CD1c-positive myeloid dendritic cell (primary cell): ENCODE results near the gene PTPRN2.
"Not testable (repeated sequence)": the region's sequence is repeated elsewhere in the genome, so short reads cannot be mapped to it uniquely, and the experiment has no call there.

Experiments used
- DNase-seq: peaks from one replicate; pipeline ENCODE4 v3.0.0-alpha.2; 2016; ENCODE audit errors: extremely low spot score

Gene PTPRN2

DNA sequence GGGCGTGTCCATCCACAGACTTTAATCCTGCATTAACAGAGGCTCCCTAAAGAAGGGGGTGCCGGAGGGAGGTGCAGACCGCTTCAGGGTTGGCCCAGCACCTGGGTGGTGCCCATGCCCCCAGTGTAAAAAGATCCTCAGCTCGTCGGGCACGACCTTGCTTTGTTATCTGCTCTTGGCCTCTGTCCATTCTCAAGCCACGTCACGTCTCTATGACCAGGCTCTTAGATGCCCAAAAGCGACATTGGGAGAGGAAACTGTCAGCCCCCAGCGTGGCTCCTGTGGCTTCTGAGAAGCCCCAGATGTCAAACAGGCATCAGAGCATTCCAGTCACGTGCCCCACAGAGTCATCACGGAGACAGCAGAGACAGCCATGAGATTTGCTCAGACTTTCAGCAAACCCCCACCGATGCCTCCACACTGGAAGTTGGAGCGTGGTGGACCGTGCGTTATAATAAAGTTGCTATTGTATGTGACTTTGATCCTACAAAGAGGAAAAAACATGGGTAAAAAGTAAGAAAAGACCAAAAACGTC is 55.5 kb downstream of the PTPRN2 start:
- no peak for DNase-seq

DNA sequence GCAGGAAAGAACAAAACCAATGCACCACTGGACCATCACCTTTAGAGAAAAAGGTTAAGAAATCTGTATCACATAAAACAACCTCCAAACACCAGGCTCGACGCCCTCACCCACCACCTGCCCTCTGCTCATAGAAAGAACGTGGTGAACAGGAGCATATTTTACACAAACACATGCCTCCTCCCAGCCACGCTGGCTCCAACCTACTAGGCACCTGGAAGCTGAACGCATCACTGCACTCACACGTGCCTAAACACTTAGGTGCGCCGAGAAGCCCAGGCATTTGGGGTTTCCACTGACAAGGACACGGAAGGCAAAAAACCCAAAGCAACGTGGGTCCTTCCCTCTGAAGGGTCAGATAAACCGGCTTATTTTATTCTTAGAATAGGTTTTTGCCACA is 56.0 kb downstream of the PTPRN2 start:
- no peak for DNase-seq

DNA sequence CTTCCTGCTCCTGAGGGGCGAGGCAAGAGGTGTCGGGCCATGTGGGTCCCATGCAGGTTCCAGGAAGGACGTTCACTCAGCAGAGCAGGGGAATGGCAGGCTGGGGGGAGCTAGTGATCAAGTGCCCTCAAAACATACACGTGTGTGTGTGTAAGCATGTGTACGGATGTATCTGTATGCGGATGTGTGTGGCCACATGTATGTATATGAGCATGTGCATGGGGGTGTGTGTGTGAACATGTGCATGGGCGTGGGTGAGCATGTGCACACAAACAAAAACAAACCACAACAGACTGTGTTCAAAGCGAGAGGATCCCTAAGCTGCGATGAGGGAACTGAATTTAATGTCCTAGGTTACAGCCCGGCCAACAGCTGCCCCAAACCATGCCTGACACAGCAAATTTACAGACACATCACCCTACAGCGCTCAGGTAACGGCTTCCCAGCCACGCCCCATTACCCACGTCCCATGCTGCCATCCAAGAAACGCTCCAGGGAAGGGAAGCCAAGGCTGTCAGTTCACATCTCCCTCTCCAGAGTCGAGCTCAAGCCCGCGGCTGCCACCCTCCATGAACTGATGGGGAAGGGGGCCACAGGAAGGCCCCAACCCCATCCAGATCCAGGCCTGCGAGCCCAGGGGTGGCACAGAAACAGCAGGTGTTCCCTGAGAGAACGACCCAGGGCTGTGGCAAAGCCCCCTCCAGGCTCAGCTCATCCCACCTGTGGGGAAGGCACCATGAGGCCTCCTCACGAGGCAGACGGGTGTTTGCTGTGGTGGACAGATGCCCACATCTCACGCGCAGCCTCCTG is 56.6 kb downstream of the PTPRN2 start:
- DNase-seq: no peak

DNA sequence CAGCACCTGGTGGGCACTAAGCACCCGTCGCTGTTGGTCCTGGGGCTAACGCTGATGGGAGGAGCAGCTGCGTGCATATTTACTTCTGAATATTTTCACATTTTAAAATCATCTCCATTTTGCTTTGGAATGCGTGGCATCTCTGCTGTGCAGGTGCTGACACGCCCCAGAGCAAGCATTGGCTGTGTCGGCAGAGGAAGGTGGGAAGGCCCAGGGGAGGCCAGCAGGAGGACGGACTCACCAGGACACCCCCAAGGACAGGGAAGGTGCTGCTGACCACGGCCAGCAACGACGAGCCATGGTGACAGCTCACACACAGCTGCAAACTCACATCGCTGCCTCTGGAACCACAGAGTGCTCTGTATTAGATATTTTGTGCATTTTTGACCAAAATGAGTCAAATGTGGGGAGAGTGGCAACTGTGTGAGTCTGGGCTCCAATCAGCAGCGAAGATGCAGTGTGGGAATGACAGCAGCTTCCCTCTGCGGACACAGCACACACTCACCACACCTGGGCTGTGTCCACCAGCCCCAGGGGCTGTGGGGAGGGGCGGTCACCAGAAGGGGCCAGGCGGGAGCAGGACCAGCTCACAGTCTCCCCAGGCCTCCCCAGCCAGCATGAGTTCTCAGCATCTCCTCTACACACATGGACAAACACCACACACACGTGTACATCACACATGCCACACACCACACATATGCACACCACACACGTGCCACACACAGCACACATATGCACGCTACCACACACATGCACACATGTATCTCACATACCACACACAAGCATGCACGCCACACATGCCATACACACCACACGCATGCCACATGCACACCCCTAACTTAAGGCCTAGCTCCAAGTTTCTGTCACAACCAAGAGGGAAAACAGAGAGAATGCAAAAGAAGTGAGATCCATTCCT is 58.2 kb downstream of the PTPRN2 start:
- DNase-seq: no peak

DNA sequence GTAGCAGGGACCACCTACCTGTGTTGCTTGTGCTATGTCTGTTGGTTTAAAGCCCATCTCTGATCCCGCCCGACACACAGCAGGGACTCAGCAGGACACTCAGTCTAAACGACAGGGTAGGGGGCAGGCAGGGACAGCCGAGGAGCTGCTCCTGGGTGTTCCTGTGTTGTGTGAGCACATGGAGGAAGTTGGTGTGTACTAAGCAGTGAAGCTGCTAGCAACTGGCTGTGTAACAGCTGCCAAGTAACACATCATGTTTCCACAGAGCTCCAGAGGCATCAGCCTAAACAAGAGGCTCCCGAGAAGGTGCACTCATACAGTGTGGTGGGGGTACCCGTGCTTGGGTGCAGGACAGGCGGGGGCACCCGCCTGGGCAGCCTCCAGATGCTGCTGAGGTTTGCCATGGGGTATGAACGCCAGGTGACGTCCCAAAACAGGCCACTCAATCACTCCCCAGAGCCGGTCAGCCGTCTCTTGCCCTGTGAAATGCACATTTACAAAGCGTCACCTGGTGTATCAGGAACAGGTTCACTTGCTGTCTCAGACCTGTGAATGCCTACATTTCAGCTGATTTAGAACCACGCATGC is 59.6 kb downstream of the PTPRN2 start:
- DNase-seq: no peak

DNA sequence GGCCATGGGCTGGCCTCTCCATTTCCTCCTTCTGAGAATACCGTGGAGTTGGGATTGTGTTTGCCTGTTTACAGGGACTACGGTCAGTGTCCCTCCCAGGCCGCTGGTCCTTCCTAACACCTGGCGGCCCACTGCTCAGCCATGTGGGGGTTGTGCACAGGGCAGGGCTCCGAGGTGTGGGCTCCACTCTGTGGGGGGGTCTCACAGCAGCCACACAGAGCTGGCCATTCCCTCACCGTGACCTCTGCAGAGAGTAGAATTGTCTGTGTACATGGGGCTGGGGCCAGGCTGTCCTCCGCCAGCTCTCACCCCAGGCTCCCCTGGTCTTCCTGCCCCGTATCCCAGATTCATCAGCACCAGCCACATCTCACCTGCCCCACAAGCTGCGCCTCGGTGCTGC is 60.1 kb downstream of the PTPRN2 start:
- no peak for DNase-seq

DNA sequence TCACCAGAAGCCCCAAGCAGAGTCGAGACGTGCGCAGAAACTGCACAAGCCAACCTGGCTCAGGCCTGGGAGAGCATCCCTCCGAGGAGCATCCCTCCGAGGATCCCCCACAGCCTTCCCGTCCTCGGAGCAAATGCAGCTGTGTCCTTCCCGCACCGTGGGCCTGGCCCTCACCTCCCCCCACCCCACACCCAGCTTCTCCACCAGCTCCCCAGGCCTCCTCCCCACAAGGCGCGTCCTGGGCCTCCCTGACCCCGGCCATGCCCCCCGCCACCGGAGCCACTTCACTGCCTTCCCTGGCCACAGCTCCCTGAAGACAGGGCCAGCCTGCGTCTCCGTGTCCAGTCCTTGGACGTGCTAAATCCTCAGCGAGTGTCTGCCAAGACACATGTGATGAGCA is 60.6 kb downstream of the PTPRN2 start:
- DNase-seq: no peak

DNA sequence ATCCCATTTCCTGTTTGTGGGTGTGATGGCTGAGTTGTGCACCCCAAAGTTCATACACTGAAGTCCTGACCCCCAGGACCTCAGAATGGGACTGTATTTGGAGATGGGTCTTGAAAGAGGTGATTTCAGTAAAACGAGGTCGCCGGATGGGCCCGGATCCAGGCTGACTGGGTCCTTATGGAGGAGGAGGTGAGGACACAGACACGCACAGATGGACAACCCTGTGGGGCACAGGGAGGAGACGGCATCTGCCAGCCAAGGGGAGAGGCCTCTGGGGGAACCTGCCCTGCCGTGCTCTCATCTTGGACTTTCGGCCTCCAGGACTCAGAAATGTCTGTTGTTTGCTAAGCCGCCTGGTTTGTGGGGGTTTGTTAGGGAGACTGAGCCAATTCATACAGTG is 61.1 kb downstream of the PTPRN2 start:
- no peak for DNase-seq

DNA sequence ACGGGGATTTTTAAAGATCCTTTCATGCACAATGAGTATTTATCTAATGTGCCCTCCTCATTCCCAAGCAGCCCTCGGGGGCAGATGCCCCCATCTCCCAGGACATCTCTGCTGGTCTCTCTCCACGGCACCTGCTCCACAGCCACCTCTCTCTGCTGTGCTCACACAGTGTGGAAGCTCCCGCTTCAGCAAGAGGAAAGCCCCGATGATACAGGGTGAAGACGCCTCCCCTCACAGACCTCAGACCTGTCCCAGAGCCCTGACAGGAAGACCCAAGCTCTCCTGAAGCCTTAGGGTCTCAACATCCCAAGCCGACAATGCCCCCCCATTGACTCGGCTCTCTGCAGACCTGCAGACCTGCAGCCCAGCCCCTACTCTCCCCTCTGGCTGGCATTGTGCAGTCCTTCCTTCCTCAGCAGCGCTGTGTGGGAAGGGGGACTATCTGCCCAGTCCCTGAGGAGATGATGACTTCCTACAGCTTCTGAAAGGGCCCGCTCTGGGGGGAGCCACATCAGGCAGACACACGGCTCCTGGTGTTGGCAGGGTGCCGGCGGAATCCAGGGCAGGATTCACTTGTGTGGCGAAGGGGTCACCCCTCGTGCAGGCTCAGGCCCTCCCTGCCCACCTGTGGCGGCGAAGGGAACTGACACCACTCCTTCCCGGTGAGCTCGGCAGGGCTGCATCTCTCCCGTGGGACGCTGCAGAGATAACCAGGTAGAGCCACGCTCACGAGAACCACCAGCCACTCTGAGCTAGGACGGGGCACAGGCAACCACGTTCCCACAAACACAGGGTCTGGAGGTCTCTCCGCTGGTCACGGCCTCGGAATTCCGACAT is 61.8 kb downstream of the PTPRN2 start:
- no peak for DNase-seq

DNA sequence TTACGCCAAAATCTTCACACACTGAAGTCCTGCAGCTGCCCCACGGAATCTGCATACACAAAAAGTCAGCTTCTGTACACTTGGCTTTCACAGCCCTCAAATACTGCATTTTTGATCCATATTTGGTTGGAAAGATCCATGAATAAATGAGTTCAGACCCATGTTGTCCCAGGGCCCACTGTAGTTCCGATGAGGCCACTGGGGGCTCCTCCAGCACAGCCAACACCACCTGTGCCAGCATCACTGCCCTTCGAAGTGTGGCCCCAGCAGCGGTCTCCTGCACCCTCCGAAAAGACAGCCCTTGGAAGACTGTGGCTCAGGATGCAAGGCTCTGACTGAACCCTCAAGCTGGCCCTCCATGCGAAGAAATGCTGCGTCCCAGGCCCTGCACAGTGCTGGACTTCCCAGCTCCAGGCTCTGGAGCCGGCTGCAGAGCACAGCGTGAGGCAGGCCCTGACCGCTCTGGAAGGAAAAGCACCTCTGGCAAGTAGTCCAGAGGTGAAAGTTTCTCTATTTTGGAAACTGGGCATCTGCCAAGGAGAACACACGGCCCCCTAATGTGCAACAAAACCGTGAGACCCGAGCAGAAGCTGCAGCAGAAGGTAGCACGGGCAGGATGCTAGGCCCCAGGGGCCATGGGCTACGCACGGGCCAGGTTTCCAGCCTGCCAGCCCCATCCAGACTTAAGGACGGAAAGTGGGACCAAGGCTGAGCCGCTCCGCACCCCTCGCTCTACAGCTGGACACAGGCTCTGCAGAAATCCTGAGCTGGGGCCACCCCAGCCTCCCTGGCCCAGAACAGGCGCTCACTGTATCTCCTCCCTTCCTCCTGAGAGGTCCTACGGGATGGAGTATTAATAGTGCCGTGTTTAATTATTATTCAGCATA is 62.6 kb downstream of the PTPRN2 start:
- no peak for DNase-seq

DNA sequence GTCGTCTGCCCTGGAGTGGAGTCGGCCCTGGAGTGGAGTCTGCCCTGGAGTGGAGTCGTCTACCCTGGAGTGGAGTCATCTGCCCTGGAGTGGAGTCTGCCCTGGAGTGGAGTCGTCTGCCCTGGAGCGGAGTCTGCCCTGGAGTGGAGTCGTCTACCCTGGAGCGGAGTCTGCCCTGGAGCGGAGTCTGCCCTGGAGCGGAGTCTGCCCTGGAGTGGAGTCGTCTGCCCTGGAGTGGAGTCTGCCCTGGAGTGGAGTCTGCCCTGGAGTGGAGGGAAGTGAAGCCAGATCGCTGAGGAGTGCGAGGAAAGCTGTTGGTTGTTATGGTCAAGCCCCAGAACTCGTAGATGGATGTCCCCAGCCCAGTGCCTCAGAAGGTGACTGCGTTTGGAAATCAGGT is 63.3 kb downstream of the PTPRN2 start:
- DNase-seq: not testable (repeated sequence)

DNA sequence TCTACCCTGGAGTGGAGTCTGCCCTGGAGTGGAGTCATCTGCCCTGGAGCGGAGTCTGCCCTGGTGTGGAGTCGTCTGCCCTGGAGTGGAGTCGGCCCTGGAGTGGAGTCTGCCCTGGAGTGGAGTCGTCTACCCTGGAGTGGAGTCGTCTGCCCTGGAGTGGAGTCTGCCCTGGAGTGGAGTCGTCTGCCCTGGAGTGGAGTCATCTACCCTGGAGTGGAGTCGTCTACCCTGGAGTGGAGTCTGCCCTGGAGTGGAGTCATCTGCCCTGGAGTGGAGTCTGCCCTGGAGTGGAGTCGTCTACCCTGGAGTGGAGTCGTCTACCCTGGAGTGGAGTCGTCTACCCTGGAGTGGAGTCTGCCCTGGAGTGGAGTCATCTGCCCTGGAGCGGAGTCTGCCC is 63.7 kb downstream of the PTPRN2 start:
- DNase-seq: not testable (repeated sequence)

DNA sequence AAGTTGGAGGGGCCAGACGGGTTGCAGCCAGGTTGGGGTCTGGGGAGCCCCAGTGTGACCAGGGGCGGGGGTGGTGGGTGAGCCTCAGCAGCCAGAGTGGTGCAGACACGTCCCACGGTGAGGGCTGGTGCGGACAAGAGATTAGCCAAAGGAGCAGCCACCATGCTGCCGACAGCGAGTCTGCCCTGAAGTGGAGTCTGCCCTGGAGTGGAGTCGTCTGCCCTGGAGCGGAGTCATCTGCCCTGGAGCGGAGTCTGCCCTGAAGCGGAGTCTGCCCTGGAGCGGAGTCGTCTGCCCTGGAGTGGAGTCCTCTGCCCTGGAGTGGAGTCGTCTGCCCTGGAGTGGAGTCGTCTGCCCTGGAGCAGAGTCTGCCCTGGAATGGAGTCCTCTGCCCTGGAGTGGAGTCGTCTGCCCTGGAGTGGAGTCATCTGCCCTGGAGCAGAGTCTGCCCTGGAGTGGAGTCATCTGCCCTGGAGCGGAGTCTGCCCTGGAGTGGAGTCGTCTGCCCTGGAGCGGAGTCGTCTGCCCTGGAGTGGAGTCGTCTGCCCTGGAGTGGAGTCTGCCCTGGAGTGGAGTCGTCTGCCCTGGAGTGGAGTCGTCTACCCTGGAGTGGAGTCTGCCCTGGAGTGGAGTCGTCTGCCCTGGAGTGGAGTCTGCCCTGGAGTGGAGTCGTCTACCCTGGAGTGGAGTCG is 64.3 kb downstream of the PTPRN2 start:
- DNase-seq: not testable (repeated sequence)

DNA sequence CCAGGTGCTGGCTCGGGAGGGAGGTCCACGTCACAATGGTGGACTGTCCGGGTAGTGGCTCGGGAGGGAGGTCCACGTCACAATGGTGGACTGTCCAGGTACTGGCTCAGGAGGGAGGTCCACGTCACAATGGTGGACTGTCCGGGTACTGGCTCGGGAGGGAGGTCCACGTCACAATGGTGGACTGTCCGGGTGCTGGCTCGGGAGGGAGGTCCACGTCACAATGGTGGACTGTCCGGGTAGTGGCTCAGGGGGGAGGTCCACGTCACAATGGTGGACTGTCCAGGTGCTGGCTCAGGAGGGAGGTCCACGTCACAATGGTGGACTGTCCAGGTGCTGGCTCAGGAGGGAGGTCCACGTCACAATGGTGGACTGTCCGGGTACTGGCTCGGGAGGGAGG is 65.8 kb downstream of the PTPRN2 start:
- not testable (repeated sequence) for DNase-seq

DNA sequence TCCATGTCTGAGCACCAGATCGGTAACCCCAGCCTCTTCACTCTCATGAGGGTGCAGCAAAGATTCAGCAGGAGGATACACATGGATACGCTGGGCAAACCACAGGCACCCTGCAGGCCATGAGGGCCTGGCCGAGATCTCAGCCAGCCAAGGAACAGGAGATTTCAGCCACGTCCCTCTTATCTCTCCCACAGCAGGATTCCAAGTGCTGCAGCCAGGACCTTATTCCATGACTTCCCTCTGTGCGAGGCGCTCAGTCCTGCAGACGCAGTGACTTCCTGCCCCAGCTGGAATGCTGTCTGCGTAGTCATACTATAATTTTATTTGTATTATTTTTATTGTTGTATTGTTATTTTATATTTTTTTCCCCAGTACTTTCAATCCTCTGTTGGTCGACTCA is 66.8 kb downstream of the PTPRN2 start:
- DNase-seq: no peak

DNA sequence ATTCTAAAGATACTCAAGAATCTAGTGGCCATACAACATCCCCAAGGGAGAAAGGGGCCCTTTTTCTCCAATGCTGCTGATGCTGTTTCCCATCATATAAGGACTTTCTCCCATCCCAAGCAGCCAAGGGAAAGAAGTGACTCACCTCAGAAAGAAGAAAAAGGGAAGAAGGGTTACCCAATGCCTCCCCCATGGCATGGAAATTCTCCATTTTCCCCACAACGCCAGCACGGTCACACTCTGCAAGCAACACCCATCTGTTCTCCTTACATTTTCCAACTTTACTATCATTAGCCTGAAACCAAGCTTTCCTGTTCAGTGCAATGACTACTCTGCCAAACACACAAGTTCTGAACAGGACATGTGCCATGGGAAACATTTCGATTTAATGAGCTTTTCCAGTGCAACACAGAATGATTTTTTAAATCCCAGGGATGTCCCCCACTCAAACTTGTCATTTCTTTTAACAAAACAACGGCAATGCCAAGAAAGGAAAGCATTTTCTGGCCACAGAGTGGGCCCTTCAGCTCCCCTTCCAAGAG is 67.9 kb downstream of the PTPRN2 start:
- DNase-seq: no peak

DNA sequence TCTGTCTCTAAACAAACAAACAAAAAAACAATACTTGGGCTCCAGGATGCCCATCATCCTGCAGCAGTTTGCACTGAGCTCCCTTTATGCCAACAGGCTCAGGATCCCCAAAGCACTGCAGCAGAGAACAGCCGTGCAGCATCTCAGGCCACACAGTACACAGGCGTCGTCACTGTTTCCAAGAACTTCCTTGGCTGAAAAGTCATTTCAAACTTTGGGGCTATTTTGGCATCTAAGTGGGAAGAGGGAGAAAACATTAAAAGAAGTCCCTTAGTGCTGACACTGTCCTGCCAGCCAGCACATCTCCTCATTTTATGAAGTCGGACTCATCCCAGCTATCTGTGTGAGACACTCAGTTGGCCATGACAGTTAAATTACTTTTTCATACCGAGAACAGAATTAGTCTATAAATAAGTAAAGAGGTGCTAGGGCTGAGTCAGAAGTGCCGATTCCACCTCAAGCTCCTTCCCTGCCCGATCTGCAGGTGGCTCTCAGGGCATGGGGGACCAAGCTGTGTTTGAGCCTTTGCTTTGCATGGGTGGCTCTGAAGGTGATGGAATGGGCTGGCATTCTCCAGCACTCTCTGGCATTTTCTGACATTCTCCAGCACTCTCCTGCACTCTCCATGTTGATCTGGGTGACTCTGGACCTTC is 68.5 kb downstream of the PTPRN2 start:
- no peak for DNase-seq

DNA sequence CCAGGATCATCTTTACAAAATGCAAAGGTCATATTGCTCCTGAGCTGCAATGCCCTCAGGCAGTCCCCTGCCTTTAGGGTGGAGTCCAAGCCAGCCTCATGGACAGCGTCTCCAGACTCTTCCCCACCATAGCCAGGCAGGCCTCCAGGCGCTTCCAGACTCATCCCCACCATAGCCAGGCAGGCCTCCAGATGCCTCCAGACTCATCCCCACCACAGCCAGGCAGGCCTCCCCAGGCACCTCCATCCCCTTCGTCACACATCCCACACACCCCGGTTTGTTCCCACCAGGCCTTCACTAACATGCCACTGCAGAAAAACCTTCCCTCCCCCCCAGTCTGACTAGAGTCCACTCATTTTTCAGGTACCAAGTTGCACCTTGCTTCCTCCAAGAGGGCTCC is 70.1 kb downstream of the PTPRN2 start:
- no peak for DNase-seq

DNA sequence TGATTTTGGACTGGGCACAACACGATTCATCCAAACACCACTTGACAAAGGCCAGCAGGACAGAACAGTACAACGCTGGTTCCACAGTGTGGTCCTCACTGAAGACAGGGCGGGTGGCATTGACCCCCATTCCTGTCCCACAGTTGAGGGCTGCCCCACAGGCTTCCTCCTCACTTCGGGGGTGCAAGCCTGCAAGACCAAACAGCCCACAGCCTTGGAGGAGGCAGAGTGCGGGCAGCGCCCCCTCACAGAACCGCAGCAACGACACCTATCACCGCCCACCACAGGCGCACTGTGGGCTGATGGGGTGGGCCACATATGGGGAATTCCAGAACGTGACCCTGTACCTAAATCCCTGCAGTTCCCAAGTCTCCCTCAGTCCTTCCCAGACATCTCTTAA is 70.6 kb downstream of the PTPRN2 start:
- DNase-seq: no peak
